Tibial nerve (tissue), 4 donors: ENCODE results near the gene TBC1D5.

ENCODE experiments used
- CTCF ChIP-seq, 5 experiments: fragments of 200-600 bp in 3 of 5; fragments of 450-650 bp in 2 of 5; sonication (generic) in 3 of 5; IDR thresholded peaks; one replicate each; pipeline ENCODE4 v1.5.1; 2016 to 2019; ENCODE audit warnings: antibody characterized with exemption in 5 of 5, mild to moderate bottlenecking in 3 of 5, moderate library complexity in 2 of 5
- EP300 ChIP-seq, 2 donors: sonication (generic); formaldehyde crosslinking; IDR thresholded peaks; one replicate each; pipeline ENCODE4 v1.6.1; 2017; ENCODE audit warnings: antibody characterized with exemption in 2 of 2, mild to moderate bottlenecking in 1 of 2
- POLR2A ChIP-seq, 2 donors: fragments of 450-650 bp; IDR thresholded peaks; one replicate each; pipeline ENCODE4 v1.6.1; 2017; ENCODE audit warnings: antibody characterized with exemption in 2 of 2, mild to moderate bottlenecking in 2 of 2, moderate library complexity in 2 of 2

- TF ChIP-seq CTCF (IDR thresholded peaks at IDR 0.05) (no peak), POLR2A (IDR thresholded peaks at IDR 0.05) (no peak), EP300 (IDR thresholded peaks at IDR 0.05) (no peak)
Observed at GRCh38 chr3:17232442-17232841, 510.0 kb downstream of the TBC1D5 start.
